ENCODE measurements around the gene FARS2. TPM values are rescaled to one million over a fixed set of nuclear protein-coding genes. Genes with fewer than 3 reads are reported as not detected.
A peak's percentile ranks its signal among the peaks of the same experiment; 100 is the strongest.

The FARS2 gene
- polyA plus RNA-seq, 3 donors, result 21.5 to 22.5 (median 21.5) TPM

GRCh38 chr6:5248302-5249098 lies 12.8 kb upstream of the FARS2 start:
- DNase-seq (ENCODE audit: low read depth in 3 of 3, low spot score in 2 of 3), result no peak

GRCh38 chr6:5249451-5250122 lies 11.7 kb upstream of the FARS2 start:
- no peak for DNase-seq (ENCODE audit: low read depth in 3 of 3, low spot score in 2 of 3)

- DNase-seq (ENCODE audit: low read depth in 3 of 3, low spot score in 2 of 3), result no peak
Measured at GRCh38 chr6:5250451-5250850, 10.9 kb upstream of the FARS2 start.

GRCh38 chr6:5250911-5251310 lies 10.4 kb upstream of the FARS2 start:
- no peak for DNase-seq (ENCODE audit: low read depth in 3 of 3, low spot score in 2 of 3)

GRCh38 chr6:5256952-5257351 lies 4.4 kb upstream of the FARS2 start:
- no peak for DNase-seq (ENCODE audit: low read depth in 3 of 3, low spot score in 2 of 3)

DNA sequence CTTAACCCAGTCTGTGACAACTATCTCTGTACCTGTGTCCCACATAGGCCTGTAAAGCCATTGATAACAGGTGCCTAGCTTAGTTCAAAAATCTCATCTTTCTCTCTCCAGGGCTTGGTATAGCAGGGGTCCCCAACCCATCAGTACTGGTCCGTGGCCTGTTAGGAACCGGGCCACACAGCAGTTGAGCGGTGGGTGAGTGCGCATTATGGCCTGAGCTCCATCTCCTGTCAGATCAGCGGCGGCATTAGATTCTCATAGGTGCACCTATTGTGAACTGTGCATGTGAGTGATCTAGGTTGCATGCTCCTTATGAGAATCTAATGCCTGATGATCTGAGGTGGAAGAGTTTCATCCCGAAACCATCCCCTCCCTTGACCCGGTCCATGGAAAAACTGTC lies 3.9 kb upstream of the FARS2 start:
- no peak for DNase-seq (ENCODE audit: low read depth in 3 of 3, low spot score in 2 of 3)

DNA sequence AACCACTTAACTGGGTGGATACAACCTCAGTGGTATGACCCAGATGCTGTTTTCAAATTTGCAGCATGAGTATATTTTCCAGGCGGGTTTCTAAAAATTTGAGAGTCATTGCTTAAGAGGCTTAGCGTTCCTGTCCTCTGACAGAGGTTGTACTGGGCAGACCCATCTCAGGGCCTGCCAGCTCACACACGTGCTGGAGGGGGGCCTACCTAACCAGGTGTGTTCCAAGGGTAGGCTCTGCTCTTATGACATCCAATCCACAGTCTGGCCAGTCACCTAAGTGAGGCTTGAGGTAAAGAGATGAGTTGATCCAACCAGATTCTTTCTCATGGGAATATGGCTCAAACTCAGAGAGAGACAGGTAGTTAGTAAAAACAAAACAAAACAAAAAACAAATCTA lies 1.9 kb upstream of the FARS2 start:
- no peak for DNase-seq (ENCODE audit: low read depth in 3 of 3, low spot score in 2 of 3)

DNA sequence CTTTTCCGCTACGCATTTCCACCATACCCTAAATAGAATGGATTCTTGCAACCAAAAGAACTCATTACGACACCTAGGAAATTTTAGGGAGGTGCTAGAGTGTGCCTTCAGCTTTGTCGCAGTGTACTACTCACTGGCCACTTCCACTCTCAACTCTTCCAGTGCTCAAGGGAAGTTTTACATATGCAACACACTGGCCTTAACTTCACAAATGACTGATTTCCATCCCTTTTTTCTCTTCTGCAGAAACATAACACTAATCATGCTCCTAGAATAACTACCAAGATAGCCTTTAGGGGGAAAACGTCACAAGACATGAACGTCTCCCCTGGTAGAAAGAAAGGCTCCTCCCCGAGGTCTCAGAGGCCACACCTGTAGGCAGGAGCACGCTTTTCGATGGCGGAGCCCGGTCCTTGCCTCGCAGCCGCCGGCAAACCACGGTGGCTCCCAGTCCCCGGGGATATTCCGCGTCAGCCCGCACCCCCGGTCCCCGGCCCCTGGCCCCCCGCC lies 1.1 kb upstream of the FARS2 start:
- DNase-seq (ENCODE audit: low read depth in 3 of 3, low spot score in 2 of 3), result peak in 2 of 3 donors; percentile 27 to 31

DNA sequence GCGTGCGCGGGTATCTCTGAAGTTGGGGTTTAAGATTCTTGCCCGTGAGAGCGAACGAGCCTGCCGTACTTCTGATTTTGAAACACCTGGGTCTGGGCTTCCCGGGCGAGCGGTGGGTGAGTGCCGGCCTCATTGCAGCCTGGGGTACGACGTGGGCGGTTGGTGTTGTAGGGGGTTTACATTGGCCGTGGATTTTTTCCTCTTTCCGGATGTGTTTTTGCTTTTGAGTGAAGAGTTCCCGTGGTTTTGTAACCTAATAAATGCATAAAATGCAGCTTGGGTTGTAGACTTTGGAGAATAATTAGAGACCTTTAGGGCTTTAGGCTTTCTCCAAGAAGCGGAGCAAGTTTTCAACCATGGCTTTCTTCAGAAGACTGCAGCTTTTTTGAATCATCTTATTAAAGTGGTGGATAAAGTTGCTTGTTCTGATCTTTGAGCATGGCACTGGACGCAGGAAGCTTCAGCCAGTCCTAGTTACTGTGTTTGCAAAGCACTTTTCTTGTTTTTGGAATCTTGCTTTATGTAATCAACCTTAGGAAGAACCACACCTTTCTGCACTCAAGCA lies 314 bp downstream of the FARS2 start:
- peak in 1 of 3 donors; percentile 31 for DNase-seq (ENCODE audit: low read depth in 3 of 3, low spot score in 2 of 3)

DNA sequence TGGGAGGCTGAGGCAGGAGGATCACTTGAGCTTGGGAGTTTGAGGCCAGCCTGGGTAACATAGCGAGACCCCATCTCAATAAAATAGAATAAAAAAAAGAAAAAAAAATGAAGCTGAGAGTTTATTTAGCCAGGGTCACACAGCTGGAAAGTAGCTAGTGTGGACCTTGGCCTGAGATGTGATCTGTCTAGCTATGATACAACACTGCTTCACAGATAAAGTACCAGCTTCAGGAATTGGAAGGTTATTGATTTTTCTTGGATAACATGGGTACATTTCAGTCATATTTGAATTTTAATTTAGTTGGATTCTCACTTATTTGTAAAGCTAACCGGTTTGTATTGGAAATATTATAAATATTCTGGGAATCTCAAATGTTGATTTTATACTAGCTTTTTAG lies 5.1 kb downstream of the FARS2 start:
- no peak for DNase-seq (ENCODE audit: low read depth in 3 of 3, low spot score in 2 of 3)

DNA sequence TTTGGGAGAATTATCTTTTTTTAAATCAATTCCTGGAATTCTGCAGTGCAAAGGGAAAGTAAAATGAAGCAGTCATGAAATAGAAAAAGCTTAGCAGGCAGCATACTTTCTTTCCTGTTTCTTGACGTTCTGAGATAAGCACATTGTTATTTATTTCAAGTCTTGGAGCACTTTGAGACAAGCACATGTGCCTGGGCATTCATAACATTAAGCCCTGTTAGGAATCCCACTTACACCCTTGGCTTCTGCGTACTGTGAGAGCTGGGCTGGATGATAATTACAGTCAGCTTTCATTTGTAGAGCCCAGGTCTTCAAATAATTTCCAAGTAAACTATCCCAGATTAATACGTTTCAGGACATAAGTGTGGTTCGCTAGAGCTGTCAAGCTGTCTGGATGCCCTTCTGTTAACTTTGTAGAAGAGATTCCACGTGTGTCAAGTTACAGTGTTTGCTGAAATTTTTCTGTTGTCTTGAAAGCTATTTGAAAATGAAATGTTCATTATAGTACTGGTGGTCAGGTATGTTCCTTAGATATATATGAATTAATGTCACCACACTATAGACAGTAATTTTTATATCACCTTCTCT lies 8.9 kb downstream of the FARS2 start:
- no peak for DNase-seq (ENCODE audit: low read depth in 3 of 3, low spot score in 2 of 3)

- no peak for DNase-seq (ENCODE audit: low read depth in 3 of 3, low spot score in 2 of 3)
Measured at GRCh38 chr6:5271926-5272325, 10.6 kb downstream of the FARS2 start.

- no peak for DNase-seq (ENCODE audit: low read depth in 3 of 3, low spot score in 2 of 3)
Measured at GRCh38 chr6:5274231-5274630, 12.9 kb downstream of the FARS2 start.

DNA sequence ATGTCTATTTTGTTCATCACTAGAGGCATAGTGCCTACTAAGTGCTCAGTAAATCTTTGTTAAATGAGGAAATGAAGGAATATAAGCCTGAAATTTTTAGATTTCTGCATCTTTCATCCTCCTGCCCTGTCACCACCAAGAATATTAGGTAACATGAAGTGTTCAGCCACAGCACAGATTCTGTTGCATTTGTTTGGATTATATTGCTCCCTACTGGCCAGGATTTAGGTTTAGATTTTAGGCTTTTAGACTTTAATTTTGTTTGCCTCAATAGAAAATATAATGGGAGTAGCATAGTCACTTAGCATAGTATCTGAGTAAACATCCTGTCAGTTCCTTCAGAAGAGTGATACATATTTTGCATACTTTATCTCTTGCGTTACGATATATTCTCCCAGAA lies 14.2 kb downstream of the FARS2 start:
- DNase-seq (ENCODE audit: low read depth in 3 of 3, low spot score in 2 of 3), result no peak

DNA sequence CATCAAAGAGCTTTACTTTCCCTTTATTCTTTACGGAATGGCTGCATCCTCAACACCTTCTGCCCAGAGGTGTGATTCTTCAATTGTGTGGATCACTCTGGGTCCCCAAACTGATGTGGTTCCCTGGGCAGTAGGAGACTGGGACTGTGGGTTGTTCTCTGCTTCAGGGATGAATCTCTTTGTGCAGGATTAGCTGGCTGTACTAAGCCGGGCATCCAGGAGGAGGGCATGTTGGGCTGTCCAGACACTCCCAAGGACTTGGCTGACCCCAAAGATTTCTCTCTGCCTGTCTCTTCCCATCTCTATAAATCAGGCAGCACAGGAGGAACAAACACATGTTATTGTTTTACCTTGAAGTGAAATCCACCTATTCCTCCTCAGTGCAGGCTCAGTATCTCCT lies 15.3 kb downstream of the FARS2 start:
- no peak for DNase-seq (ENCODE audit: low read depth in 3 of 3, low spot score in 2 of 3)

- no peak for DNase-seq (ENCODE audit: low read depth in 3 of 3, low spot score in 2 of 3)
Measured at GRCh38 chr6:5277589-5277988, 16.3 kb downstream of the FARS2 start.

DNA sequence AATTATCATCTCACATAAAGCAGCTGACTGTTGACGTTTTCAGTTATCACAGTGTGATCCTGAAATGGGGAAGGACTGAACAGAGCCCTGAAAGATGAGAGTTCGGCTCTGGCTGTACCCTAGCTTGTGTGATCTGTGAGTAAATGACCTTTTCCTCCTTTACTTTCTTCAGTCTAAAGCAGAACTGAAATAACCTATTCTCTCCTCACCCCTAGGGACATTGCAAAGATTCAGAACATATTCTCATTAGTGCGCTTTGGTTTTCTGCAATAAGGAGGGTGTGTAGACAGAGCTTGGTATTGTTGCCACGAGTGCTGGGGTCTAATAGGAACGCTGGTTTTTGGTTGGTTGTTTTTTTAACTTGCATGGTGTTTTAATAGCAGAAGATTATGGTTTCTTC lies 16.7 kb downstream of the FARS2 start:
- DNase-seq (ENCODE audit: low read depth in 3 of 3, low spot score in 2 of 3), result no peak

DNA sequence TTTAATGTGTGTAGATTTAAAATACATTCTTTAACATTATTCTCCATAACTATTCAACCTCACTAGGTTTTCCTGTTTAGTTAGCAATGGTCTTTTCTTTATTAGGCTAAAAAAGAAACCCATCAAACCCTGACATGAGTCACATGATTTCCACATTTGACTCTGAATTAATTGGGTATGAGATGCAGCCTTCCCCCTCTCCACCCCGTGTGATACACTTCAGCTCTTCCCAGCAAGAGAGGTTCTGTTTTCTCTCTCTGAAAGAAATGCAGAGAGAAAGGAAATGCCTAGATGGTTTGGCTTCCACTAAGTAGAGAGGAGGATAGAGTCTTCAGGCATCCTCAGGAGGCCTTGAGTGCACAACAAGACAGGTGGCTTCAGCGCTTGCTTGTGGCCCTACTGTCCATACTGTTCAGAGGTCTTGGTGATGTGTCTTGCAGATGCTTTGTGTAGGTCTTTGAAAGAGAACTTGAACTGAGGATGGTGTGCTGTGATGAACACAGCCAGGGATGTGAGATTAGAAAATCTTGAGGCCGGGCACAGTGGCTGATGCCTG lies 17.3 kb downstream of the FARS2 start:
- no peak for DNase-seq (ENCODE audit: low read depth in 3 of 3, low spot score in 2 of 3)

GRCh38 chr6:5279891-5280338 lies 18.6 kb downstream of the FARS2 start:
- no peak for DNase-seq (ENCODE audit: low read depth in 3 of 3, low spot score in 2 of 3)

- no peak for DNase-seq (ENCODE audit: low read depth in 3 of 3, low spot score in 2 of 3)
Measured at GRCh38 chr6:5280920-5281319, 19.6 kb downstream of the FARS2 start.

- DNase-seq (ENCODE audit: low read depth in 3 of 3, low spot score in 2 of 3), result no peak
Measured at GRCh38 chr6:5282191-5282623, 20.9 kb downstream of the FARS2 start.
